ENCODE measurements around the gene NEURL4.

Gene NEURL4

GRCh38 chr17:7306911-7307685 lies 22.0 kb downstream of the NEURL4 start, which contains the start of gene EIF5A:
EIF5A (plus strand) TSS chr17:7307628; CDS start chr17:7309636, 2,008 bp downstream.
- peak; percentile 100 for DNase-seq
- in situ Hi-C loops (cut with HindIII; ENCODE audit: low pct_ligation_motif_present, low sequenced_read_pairs), result no loop called here
- Histone ChIP-seq H3K27me3 (replicated peaks) (no peaks in the 10 kb centered on the region), H3K27ac (peak within 1 kb of the TSS; percentile 99), H3K4me3 (ENCODE audit: low read depth, low read length) (peak within 1 kb of the TSS; percentile 96), H3K36me3 (replicated peaks) (peaks cover 34% of the 10 kb centered on the region)
- TF ChIP-seq CTCF (IDR thresholded peaks at IDR 0.05; ENCODE audit: low read depth, low read length, missing control alignments), result no peak

DNA sequence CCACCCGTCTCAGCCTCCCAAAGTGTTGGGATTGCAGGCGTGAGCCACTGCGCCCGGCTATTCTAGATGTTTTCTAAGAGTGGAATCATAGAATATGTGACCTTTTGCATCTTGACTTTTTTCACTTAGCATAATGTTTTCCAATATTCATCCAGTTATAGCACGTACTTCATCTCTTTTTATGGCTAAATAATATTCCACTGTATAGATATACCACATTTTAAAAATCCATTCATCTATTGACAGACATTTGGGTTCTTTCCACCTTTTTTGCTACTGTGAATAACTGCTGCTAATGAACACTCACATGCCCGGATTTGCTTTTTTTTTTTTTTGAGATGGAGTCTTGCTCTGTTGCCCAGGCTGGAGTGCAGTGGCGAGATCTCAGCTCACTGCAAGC lies 25.0 kb downstream of the NEURL4 start:
- no peak overlapping the region for H3K4me3 ChIP-seq (ENCODE audit: low read depth, low read length)
- TF ChIP-seq CTCF (IDR thresholded peaks at IDR 0.05; ENCODE audit: low read depth, low read length, missing control alignments), result no peak
- DNase-seq, result no peak
- no peaks in the 10 kb centered on the region for H3K27me3 ChIP-seq (replicated peaks)
- peaks cover 7% of the 10 kb centered on the region for H3K36me3 ChIP-seq (replicated peaks)
- H3K27ac ChIP-seq, result no peak overlapping the region
- in situ Hi-C loops (cut with HindIII; ENCODE audit: low pct_ligation_motif_present, low sequenced_read_pairs), result no loop called here

DNA sequence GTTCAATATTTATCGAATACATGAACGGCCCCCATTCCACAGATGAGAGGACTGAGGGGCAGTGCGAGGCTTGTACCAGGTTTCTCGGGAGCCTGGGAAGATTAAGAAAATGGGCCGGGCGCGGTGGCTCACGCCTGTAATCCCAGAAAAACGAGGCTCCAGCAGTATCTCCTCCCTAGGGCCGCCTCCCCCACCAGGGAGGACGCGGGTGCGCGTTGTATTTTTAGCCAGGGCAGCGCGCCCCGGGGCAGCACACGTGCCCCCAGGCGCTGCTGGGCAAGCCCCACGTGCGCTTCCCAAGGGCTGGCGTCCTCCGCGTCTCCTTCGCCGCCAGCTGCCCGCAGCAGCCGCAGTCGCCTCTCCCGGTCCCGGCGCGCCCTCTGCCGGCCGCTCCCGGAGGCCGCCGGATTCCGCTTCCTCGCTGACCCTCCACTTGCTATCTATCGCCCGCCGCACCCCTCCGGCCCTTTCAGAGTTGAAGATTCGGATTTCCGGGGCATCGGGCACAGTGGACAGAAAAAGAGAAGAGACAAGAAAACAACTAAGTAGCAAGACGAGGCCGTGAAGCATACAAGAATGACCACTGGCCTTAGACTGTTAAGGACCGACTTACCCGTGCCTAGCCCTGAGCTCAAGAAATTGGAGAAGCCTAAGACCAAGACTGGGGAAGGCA lies 32.8 kb downstream of the NEURL4 start:
- H3K36me3 ChIP-seq (replicated peaks), result no peaks in the 10 kb centered on the region

DNA sequence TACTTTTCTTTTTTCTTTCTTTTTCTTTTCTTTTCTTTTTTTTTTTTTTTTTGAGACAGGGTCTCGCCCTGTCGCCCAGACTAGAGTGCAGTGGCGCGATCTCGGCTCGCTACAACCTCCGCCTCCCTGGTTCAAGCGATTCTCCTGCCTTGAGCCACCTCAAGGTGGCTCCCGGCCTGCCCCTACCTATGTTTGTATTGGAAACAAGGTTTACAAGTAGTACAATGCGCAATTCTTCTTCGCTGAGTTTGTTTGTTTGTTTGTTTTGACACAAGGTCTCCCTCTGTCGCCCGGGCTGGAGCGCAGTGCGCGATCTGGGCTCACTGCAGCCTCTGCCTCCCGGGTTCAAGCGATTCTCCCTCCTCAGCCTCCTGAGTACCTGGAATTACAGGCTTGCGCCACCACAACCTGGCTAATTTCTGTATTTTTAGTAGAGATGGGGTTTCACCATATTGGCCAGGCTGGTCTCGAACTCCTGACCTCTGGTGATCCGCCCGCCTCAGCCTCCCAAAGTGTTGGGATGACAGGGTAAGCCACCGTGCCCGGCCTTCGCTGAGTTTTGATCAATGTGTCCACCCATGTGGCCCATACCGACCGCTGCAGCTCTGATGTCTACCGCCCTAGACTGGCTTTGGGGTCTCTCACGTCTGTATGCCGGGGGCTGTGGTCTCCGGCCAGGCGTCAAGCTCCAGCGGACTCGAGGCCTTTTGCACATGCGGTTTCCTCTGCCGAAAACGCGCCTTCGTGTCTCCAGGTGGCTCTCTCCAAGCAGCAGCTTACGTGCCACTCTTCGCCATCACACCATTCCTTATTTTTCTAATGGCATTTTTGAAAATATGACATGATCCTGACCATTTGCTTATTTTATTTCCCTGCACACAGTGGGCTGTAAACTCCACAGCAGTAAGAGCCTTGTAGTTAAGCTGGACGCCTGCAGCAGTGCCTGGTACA lies 33.6 kb downstream of the NEURL4 start:
- Histone ChIP-seq H3K4me3 (ENCODE audit: low read depth, low read length) (no peak overlapping the region), H3K27ac (no peak overlapping the region), H3K27me3 (replicated peaks) (peaks cover 43% of the 10 kb centered on the region), H3K36me3 (replicated peaks) (no peaks in the 10 kb centered on the region)
- TF ChIP-seq CTCF (IDR thresholded peaks at IDR 0.05; ENCODE audit: low read depth, low read length, missing control alignments), result no peak
- DNase-seq, result no peak
- in situ Hi-C loops (cut with HindIII; ENCODE audit: low pct_ligation_motif_present, low sequenced_read_pairs), result no loop called here

More for the DNA sequence above, 32.8 kb downstream of the NEURL4 start:
- TF ChIP-seq CTCF (IDR thresholded peaks at IDR 0.05; ENCODE audit: low read depth, low read length, missing control alignments), result peak; percentile 70
- peak overlapping the region; percentile 20 for H3K4me3 ChIP-seq (ENCODE audit: low read depth, low read length)
- peak; percentile 47 for DNase-seq
- in situ Hi-C loops (cut with HindIII; ENCODE audit: low pct_ligation_motif_present, low sequenced_read_pairs), result no loop called here
- H3K27ac ChIP-seq, result no peak overlapping the region
- peaks cover 37% of the 10 kb centered on the region for H3K27me3 ChIP-seq (replicated peaks)

DNA sequence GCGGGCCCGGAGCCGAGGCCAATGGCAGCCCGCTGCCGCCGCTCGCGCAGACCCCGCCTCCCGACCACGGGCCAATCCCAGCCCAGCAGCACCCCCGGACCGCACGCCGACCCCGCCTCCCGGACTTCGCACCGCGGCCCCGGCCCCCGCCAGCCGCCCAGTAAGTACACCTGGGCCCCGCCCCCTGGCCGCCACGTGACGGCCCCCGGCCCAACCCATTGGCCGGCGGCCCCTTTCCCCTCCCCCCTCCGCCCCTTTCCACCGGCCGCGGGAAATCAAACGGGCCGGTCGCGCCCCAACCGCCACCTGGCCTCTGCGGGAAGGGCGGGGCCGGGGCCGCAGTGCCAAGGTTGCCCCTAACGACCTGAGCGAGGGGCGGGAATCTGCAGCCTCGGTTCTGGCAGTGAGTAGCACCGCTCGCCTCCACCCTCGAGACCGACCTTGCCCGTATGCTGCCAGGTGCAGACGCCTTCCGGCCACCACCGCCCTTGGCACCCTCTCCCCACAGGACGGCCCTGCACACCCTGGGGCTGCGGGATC lies 34.5 kb downstream of the NEURL4 start, which contains the start of gene YBX2:
TSS of gene YBX2 (minus strand) at position 26 of the 540 bp plus-strand sequence. CDS start 139 bp downstream, outside the sequence.
- Histone ChIP-seq H3K27ac (no peak within 1 kb of the TSS), H3K4me3 (ENCODE audit: low read depth, low read length) (peak within 1 kb of the TSS; percentile 9), H3K36me3 (replicated peaks) (no peaks in the 10 kb centered on the region), H3K27me3 (replicated peaks) (peaks cover 49% of the 10 kb centered on the region)
- in situ Hi-C loops (cut with HindIII; ENCODE audit: low pct_ligation_motif_present, low sequenced_read_pairs), result no loop called here
- no peak for DNase-seq
- no peak for TF ChIP-seq CTCF (IDR thresholded peaks at IDR 0.05; ENCODE audit: low read depth, low read length, missing control alignments)
